GM21515 (cell line): Measurements from ENCODE around the gene LHX8.
"Not testable (repeated sequence)": the region's sequence is repeated elsewhere in the genome, so short reads cannot be mapped to it uniquely, and the experiment has no call there.

Source experiments
- ATAC-seq: cut with Tn5 transposase; IDR thresholded peaks from one replicate; pipeline ENCODE4 v1.9.1; 2021; ENCODE audit not compliant: unreplicated experiment

LHX8 gene

DNA sequence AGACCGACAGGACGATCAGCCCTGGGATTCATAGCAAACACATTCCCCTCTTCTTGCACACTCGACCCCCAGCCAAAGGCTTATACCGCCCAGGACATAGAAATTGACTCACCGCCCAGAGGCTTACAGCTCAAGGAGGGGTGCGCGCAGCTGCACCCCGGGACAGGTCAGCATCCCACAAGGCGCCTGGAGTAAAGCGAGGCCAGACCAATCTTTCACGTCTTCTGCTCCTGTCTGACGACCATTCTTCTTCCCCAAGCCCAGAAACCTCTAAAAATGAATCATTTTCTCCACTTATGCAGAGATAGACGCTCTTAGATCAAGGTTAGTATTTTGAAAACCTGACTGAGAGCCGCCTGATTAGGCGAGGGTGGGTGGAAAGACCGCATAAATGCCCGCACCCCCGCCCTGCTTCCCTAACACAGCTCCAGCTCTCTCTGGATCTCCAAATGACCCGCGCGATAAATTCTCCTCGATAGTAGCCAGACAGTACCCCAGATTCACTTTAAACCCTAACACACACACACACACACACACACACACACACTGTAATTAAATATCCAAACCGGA is 1.9 kb upstream of the LHX8 start:
- ATAC-seq, result no peak

DNA sequence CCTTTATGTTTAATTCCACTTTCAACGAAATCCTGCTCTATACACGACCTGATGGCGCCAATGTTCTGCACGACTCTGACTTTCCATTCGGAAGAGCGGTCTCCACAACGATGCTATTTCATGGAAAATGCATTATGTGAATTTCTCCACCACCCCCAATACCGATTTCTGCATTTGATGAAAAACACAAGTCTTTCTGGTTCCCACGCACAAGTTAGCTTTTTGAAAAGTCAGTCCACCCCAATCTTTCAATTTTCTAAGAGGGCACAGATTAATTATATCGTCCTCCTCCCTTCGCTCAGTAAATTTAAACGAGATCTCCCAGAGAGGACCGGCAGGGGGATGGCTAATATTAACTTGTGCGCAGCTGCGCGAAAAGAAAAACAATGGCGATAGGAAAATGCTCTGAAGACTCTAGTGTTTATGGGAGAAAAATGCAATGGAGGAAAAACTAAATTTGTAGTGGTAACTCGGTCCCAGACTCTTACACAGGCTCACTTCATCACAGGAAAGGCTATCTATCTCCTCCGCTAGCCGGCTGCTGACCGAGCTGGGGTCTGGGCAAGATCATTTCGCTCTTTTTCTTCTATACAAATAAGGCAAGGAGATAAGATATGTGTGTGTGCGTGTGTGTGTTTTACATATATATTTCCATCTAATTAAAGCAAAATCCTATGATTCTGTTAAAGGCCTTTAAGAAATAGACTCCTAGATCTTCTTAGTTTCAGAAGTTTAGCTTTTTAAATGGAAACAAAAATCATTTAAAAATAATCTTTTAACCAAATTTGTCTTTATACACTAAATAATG is 1.2 kb upstream of the LHX8 start:
- no peak for ATAC-seq

DNA sequence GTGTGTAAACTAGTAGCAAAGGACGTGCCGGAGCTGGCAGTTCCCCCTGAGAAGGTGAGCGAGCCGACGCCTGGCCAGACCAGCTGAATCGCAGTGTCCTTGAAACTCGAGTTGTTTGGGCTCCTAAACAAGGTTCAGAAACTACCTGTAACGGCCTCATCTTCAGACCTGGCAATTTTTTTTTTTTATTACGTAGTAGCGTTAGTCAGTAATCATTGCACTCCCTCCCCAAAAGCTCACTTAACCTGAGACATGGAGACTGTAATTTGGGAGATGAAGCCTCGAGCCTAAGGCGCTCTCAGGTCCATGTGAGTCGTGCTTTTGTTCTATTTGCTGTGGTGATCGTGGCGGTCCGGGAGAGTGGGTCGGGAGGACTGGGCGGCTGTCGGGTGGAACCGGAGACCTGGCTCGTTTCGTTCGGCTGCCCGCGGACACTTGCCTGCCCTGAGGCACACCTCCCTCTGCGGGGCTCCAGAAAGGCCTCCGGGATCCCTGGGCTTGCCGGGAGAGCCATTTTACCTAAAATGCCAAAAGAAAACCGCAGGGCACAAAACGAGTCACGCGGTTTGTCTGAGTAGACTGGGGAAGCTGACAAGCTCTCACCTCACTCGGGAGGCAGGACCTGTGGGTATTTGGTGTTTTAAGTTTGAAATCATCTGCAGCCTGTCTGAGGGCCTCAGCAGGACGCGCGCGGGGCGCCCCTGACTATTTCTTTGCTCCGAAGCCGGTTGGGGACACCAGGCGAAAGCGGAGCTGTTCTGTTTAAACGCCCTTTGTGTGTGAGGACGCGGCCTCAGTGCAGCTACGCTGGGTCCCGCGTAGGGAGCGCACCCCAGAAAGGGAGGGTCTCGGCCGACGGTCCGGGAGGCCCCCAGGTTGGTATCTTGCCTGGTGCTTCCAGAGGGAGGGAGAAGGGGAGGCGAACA is 722 bp downstream of the LHX8 start:
- ATAC-seq, result no peak

DNA sequence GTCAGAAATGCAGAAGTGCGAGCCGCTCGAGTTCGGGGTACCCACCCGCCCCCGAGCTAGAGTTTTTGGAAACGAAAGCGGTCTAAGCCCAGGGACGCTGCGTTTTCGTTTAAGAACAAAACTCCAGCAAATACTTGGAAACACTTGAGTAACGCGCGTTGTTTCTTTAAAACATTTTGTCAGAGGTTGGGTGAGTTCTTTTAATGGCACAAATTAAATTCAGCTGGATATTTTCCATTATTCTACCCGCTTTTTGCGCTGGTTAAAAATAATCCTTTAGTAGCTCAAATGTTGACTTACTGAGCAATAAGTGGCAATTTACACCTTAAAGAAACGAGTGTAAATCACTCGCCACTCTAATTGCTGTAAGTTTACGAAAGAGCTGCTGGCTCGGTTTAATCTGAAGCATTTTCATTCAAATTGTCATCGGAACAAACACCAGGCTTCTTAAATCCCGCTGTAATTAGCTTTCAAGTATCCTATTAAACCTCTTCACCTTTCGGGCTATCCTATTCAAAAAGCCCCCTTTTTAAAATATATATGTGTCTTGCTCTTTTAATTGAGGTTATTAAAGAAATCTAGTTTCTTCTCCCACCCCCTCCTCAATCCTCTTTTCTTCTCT is 1.5 kb downstream of the LHX8 start:
- no peak for ATAC-seq

DNA sequence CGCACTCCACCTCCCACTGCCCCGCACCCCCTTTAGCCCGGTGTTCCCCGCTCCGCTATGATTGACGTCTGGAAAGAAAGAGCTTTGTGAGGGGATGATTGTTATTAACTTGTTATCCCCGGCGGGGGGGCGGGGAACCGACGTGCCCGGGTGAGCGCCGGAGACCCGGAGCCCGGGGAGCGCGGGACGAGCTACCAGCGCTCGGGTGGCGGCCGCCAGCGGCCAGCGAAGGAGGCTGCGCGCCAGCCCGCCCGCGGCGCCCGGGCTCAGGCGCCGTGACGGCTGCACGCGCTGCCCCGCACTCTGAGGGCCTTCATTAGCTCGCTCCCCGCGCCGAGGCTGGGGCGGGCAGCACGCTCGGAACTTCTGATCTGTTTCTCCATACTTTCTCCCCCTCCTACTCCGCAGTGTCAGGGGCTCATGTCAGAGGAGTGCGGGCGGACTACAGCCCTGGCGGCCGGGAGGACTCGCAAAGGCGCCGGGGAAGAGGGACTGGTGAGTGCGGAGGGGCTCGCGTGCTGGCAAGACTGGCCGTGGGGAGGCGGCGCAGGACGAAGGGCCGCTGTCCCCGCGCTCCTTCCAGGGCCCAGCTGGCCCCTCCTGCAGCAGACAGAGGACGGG is 2.1 kb downstream of the LHX8 start:
- no peak for ATAC-seq

DNA sequence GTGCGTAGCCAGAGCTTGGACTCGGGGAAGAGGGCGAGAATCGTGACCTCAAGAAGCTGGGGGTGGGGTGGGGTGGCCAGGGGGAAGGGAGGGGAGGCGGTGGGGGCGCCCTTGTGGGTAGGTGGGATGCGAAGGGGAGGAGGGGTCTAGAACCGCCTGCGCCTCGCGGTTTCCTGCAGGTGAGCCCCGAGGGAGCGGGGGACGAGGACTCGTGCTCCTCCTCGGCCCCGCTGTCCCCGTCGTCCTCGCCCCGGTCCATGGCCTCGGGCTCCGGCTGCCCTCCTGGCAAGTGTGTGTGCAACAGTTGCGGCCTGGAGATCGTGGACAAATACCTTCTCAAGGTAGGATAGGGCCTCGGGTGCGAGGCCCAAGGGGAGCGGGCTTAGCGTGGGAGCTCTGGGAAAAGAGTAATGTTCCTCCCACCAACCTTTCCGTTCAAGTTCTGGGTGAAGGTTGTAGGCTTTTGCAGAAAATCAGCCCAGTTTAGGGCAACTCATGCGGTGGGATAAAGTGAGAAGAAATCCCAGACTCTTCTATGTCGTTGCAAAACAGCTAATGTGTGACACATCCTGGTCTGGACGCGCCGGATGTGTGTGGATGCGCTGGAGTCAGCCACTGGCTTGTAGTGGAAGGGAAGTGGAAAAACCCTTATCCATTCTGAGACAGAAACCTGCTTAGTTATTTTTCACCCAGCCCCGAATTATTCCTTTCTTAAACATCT is 2.9 kb downstream of the LHX8 start:
- ATAC-seq, result no peak

DNA sequence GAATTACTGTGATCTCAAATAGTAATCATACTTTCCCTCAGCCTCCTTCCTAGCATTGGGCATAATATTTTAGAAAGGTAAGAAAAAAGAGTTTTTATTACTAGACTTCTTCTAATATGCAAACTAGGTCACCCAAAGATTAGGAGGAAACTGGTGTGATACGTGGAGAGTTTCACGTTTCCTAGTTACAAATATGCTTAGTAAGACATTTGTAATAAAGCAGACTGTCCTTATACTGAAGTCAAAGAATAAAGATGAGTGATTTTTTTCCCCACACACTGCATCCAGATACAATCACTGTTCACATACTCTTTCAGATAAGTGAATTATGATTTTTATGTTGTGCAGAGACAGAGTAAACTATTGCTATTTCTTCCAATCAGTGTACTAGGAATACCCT is 17.9 kb downstream of the LHX8 start:
- no peak for ATAC-seq

DNA sequence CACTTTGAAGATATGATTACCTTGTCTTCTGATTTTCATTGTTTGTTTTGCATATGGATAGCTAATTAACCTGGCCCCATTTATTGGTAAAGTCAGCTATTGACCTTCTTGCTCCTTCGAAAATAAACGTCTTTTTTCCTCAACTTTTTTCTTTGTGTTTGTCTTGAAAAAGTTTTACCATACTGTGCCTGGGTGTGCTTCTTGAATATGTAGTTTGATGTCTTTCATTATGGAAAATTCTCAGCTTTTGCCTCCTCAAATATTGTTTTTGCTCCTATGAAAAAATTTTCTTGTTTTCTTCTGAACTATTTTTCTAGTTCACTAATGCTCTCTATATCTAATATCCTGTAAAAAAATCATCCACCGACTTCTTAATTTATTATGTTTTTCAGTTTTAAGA is 25.0 kb downstream of the LHX8 start:
- ATAC-seq, result no peak

DNA sequence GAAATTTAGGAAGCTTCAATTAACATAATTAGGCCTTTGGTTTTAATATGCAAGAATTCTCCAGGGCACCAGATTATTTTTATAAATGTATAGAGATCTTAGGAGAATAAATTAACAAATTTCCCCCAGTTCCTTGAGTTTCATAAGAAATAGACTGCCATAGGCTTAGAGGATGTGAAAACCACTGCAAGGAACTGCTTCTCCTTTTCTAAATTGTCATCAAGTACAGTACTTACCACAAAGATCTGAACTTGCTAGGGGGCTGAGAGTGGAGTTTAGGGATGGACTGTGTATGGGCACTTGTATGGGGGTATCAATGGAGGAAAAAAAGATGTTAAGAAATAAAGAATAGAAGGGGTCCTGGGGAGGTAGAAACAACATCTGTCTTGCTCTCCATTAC is 31.1 kb downstream of the LHX8 start:
- ATAC-seq, result no peak

DNA sequence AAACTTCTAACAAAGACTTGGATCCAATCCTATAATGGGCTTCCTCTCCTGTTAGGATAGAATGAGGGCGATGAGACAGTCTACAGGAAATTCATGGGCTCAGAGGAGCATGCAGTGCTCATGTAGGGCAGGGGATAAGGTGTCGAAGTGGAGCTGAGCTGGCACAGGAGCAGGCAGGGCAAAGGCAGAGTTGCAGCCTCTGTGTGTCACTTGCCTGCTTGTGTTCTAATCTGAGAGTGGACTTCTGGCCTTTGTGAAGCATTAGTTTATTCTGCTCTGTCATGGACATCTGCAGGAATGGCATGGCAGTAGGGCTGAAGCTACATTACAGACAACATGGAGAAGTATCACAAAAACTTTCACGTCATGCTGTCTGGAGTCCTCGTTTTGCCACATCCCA is 32.6 kb downstream of the LHX8 start:
- no peak for ATAC-seq

DNA sequence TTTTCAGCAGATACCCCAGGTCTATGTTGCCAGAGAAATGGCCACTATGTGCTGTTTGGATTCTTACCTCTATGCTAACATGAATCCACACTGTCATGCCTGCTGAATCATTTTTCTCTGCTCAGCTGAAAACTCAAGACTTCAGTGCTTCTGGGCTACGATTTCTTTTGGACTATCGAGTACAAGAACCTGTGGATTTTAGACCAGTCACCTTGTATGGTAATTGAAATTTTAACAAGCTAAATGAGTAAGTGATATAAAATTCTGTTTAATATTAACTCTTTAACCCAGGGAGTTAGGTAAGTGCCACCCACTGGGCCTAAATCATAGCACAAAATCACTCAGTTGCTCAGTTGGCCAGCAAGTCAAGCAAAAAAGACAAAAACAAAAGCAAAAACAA is 35.8 kb downstream of the LHX8 start:
- ATAC-seq, result no peak

DNA sequence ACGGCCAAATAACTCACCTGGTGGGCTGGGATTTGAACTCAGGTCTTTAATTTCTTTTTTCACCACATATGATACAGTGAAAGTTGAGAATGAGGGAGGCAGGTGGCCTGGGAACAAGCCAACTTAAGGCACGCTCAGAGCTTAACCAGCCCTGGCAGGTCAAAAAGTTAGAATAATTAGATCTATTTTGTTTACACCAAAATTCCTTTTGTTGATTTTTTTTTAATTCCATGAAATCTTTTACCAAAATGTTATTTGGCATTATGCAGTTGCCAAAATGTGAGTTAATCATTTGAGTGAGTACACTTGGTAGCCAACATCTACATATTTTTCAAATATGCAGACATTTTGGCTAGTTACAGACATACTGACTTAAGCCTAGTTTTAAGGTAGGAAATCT is 36.8 kb downstream of the LHX8 start:
- ATAC-seq, result no peak

DNA sequence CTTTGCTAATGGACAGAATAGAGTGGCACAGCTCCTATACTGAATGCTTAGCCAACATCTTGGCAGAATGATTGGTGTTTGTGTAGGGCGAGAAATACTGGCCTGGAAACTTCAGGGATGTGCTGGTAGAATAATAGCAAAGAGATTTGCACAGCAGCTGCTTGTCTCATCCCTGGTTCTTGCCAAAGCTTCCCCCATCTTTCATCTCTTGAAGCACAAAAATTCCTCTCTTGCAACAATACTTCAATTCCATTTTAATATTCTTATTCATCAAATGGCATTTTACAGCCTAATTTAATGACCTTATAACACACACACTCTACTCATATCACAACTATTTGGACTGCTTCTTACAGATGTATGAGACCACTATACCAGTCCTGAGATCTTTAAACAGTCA is 37.7 kb downstream of the LHX8 start:
- no peak for ATAC-seq

DNA sequence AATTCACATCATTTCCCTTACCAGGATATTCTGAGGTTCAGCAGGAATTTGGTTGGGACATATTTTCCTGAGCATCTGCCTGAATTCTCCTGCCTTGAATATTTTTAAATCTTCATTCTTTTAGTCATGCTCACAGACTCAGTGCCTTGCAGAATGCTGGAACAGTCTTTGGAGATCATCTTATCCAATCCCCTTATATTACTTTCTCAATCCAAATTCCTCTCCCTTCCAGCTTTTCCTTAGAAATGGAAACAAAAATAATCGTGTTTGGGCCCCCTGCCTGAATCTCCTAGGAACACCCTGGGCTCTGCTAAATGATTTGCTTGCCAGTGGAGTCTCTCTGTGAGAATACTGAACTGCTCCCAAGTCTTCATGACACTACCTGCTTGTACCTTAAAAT is 38.4 kb downstream of the LHX8 start:
- no peak for ATAC-seq

DNA sequence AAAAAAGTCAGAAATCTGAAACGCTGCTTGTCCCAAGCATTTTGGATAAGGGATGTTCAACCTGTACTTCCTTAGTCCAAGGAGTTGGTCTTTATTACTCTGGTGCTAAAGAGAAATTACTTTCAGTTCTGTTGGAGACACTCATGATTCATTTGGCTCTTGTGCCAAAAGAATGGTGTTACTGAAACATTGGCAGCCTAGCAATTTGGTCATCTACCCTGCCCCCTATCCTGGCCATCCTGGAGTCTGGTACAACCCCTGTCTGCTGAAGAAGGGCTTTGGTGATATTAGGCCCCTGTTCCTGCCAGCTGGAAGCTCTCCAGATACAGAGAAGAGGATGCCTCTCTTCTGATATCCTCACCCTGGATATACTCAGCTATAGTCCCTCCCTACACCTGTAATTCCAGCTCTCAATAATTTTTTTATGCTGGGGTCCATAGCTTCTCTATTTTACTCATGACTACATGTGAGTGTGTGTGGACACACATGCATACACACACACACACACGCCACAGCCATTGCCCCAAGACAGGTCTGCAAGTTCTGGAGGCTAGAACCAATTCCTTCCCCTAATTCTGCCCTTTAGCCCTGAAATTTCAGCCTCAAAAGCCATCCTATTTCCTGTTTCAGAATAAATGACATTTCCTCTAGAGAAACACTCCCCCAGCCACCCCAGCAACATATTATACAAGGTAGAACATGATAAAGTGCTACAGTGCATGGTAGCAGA is 40.0 kb downstream of the LHX8 start:
- ATAC-seq, result no peak

DNA sequence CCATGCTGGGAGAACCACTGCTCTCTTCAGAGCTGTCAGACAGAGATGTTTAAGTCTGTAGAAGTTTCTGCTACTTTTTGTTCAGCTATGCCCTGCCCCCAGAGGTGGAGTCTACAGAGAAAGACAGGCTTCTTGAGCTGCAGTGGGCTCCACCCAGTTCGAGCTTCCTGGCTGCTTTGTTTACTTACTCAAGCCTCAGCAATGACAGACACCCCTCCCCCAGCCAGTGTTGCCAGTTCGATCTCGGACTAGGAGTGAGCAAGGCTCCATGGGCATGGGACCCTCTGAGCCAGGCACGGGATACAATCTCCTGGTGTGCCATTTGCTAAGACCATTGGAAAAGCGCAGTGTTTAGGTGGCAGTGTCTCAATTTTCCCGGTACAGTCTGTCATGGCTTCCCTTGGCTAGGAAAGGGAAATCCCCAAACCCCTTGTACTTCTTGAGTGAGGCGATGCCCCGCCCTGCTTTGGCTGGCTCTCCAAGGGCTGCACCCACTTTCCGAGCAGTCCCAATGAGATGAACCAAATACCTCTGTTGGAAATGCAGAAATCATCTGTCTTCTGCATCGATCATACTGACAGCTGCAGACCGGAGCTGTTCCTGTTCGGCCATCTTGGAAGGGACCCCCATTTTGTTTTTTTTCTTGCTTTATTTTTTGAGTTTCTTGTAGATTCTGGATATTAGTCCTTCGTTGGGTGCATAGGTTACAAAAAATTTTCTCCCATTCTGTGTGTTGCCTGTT is 47.2 kb downstream of the LHX8 start:
- ATAC-seq, result not testable (repeated sequence)

DNA sequence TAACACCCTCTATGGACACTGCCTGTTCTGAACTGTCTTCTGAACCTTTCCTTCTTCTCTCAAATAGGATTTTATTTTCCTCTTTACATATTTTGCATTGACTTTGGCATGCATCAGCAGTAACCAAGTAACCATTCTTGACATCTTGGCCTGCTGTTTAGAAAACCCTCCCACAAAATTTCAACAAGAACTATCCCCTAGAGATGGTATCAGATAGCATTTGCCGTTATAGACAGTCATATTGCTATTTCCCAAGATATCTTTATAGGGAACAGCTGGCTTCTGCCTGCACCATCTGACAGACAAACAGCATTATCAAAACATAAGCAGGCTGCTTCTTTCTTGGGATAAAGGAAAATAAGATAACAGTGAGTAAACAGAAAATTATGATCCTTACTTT is 54.7 kb downstream of the LHX8 start:
- no peak for ATAC-seq

DNA sequence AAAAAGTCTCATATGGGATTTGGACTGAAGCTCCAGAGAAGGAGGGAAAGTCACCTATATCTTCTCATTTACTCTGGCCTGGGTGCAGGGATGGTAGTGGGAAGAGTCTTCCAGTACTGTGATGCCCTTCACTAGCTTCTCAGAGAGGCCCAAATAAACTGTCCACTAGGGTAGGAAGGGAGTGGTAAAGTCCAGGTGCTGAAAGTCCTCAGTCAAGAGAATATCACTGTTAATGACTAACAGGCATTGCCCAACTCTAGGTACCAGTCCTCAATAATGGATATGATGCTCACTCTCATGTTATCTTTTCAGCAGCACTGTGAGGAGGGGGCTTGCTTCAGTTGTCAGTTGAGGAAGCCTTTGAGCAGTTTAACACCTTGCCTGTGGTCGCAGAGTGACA is 64.0 kb downstream of the LHX8 start:
- no peak for ATAC-seq

DNA sequence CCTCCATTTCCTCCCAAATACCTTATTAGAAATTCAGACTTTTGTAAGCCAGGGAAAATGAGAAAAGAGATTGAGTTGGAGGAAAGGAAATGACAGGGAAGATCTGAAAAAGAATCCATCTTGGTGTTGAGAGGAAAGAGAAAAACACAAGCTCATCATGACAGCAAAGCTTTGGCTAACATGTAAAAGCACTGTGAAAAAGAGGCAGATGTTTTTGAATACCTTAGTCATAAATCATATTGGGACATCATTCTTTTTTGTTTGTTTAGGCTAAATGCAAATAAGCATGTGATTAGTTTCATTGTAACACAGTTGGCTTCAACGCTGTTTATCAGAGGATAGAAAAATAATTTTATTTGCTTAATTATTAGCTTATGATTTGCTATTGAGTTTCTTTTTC is 64.6 kb downstream of the LHX8 start:
- no peak for ATAC-seq
